Measurements from ENCODE around the gene CDH24. TPM values are rescaled to one million over a fixed set of nuclear protein-coding genes. Genes with fewer than 3 reads are reported as not detected.

The CDH24 gene
- total and polyA plus RNA-seq, 9 of the 15 experiments (the other 6 are each of a cell fraction or from before 2014, with no cell fraction given) = 0.04 to 16.2 (median 4.9) TPM

GRCh38 chr14:23094666-23095195, 37.4 kb upstream of the CDH24 start, which contains the start of gene ACIN1:
TSS of gene ACIN1 (minus strand) at chr14:23095136. CDS start at chr14:23095112, 24 bp downstream.
- peak within 1 kb of the TSS; percentile 100 for H2AFZ ChIP-seq (ENCODE audit: low read depth, low read length)
- H3K4me1 ChIP-seq (replicated peaks in 1 of 2; ENCODE audit: control insufficient read depth in 2 of 2, insufficient read depth in 2 of 2, low read length in 2 of 2) = peaks cover 8 to 29% of the 10 kb centered on the region in 2 experiments; a peak in 4 of 5 replicates
- peak within 1 kb of the TSS; percentile 98 to 100 for H3K9ac ChIP-seq (ENCODE audit: insufficient read depth in 1 of 2, low read depth in 2 of 2, low read length in 2 of 2)
- H3K4me2 ChIP-seq (ENCODE audit: insufficient read depth, low read length) = peak within 1 kb of the TSS; percentile 90
- peaks cover 16% of the 10 kb centered on the region for H4K20me1 ChIP-seq (replicated peaks; ENCODE audit: control insufficient read depth, insufficient read depth, low read length)
- H3K9me1 ChIP-seq (ENCODE audit: control insufficient read depth, insufficient read depth, low read length) = no peaks in the 10 kb centered on the region
- peaks cover 64% of the 10 kb centered on the region for H3K36me3 ChIP-seq (ENCODE audit: control insufficient read depth, insufficient read depth, low read length)
- FAIRE-seq (peak; percentile 82), ATAC-seq (peak; percentile 78), DNase-seq (ENCODE audit: extremely low read depth in 1 of 4, low spot score in 3 of 4) (peak; percentile 81 to 94 (median 91))
- H3K79me2 ChIP-seq (ENCODE audit: control insufficient read depth, insufficient read depth, low read length) = peaks cover 84% of the 10 kb centered on the region
- no peaks in the 10 kb centered on the region for H3K9me3 ChIP-seq (replicated peaks; ENCODE audit: control insufficient read depth, insufficient read depth, low read depth, low read length)
- CTCF ChIA-PET (ENCODE audit: low intra/inter-chr PET ratio) = interaction anchor here (1.3 kb wide), 1 partner anchor 17 kb away, joined by 5 read pairs; no protein-coding TSS in a partner anchor
- peak within 1 kb of the TSS; percentile 83 for H3K4me3 ChIP-seq
- H3K27ac ChIP-seq (ENCODE audit: extremely low read depth, low read depth, low read length) = peak within 1 kb of the TSS; percentile 98
- WGBS (ENCODE audit: insufficient coverage, low coverage, missing lambda C conversion rate) = under 1% methylated on average over 55 of the region's 55 CpGs
- BruUV-seq (replicated peaks) = TSS peak; percentile 66
- no peaks in the 10 kb centered on the region for H3K27me3 ChIP-seq (ENCODE audit: control insufficient read depth in 2 of 2, insufficient read depth in 2 of 2, low read length in 2 of 2)
- POLR2A ChIA-PET = interaction anchor here (0.6 to 3.0 kb wide), 37 partner anchors 9 to 1045 kb away, joined by 3 to 34 read pairs (median 4); partner anchors contain the start of genes CIROP, HOMEZ, IL25 and PABPN1
- intact Hi-C loops (cut with micrococcal nuclease) (loop anchor here (2.0 kb wide), 1 partner anchor 16 kb away; no protein-coding TSS in a partner anchor), in situ Hi-C loops (cut with MboI) (no loop called here)
- TF ChIP-seq CBX2 (IDR thresholded peaks at IDR 0.05; ENCODE audit: insufficient read depth, low read length, poor library complexity, severe bottlenecking) = no peak
- no peak for TF ChIP-seq PURB (CRISPR knock-in tag; IDR thresholded peaks at IDR 0.05; ENCODE audit: low read depth)
- TF ChIP-seq L3MBTL2 (IDR thresholded peaks at IDR 0.05) = peak; percentile 77
- TF ChIP-seq MXD1 (CRISPR knock-in tag; IDR thresholded peaks at IDR 0.05; ENCODE audit: borderline replicate concordance, poor library complexity, severe bottlenecking) = no peak
- 0 out of 2 replicates have a peak, but pooled peaks have one; percentile 63 for TF ChIP-seq OTX1 (CRISPR knock-in tag; IDR thresholded peaks at IDR 0.05)
- TF ChIP-seq TRIM25 (IDR thresholded peaks at IDR 0.05; ENCODE audit: borderline replicate concordance) = no peak
- TF ChIP-seq YY1 (IDR thresholded peaks at IDR 0.05; ENCODE audit: borderline replicate concordance in 1 of 3, control insufficient read depth in 1 of 3, extremely low read depth in 1 of 3, insufficient read depth in 3 of 3, insufficient read length in 1 of 3, insufficient replicate concordance in 2 of 3, low read depth in 1 of 3, low read length in 2 of 3) = peak; percentile 88 to 98 (median 92)
- no peak for TF ChIP-seq RUNX1 (IDR thresholded peaks at IDR 0.05; ENCODE audit: low read depth)
- no peak for TF ChIP-seq HNRNPL (IDR thresholded peaks at IDR 0.05; ENCODE audit: low read depth, low read length)
- TF ChIP-seq ZBTB11 (CRISPR knock-in tag; IDR thresholded peaks at IDR 0.05) = 0 out of 6 replicates have a peak, but pooled peaks of 1 of the 3 experiments have one; percentile 57
- TF ChIP-seq ZNF175 (CRISPR knock-in tag; IDR thresholded peaks at IDR 0.05; ENCODE audit: low read depth) = no peak
- peak; percentile 91 for TF ChIP-seq LCOR (CRISPR knock-in tag; IDR thresholded peaks at IDR 0.05)
- no peak for TF ChIP-seq SRSF1 (IDR thresholded peaks at IDR 0.05; ENCODE audit: low read depth, low read length)
